ENCODE measurements around the gene GNG2.

The GNG2 gene

GRCh38 chr14:51938821-51939220, 78.4 kb downstream of the GNG2 start:
- no peak for TF ChIP-seq SIN3A (IDR thresholded peaks at IDR 0.05; ENCODE audit: borderline replicate concordance, insufficient read depth, low read length)
- TF ChIP-seq REST (IDR thresholded peaks at IDR 0.05; ENCODE audit: insufficient read depth in 1 of 2, low read depth in 2 of 2, low read length in 2 of 2): no peak
- no peak for TF ChIP-seq POLR2AphosphoS5 (IDR thresholded peaks at IDR 0.05; ENCODE audit: low read depth, low read length)
- TF ChIP-seq TAF1 (IDR thresholded peaks at IDR 0.05; ENCODE audit: borderline replicate concordance, insufficient read depth, low read length): no peak
- TF ChIP-seq FOXP2 (optimal IDR thresholded peaks at IDR 0.05; ENCODE audit: borderline replicate concordance, extremely low read depth, extremely low read length, insufficient read depth): no peak

DNA sequence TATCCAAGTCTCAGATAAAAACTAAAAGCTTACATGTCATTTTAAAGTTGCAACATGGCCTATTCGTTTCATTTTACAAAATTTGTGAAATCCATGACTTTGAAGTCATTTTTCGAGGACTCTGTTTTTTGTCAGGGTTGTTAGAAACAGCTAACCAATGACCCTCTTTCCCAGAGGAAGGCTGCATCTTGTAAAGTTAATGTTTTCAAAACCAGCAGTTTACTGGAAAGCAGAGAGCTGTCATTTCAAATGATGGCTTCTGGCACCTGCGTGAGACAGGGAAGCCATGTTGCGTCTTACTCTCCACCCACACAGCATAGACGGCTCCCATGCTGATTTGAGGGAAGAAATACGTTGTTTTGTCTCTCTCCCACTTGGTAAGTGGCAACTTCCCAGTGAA, 78.8 kb downstream of the GNG2 start:
- no peak for TF ChIP-seq SIN3A (IDR thresholded peaks at IDR 0.05; ENCODE audit: borderline replicate concordance, insufficient read depth, low read length)
- TF ChIP-seq FOXP2 (optimal IDR thresholded peaks at IDR 0.05; ENCODE audit: borderline replicate concordance, extremely low read depth, extremely low read length, insufficient read depth): no peak
- no peak for TF ChIP-seq TAF1 (IDR thresholded peaks at IDR 0.05; ENCODE audit: borderline replicate concordance, insufficient read depth, low read length)
- TF ChIP-seq POLR2AphosphoS5 (IDR thresholded peaks at IDR 0.05; ENCODE audit: low read depth, low read length): no peak

DNA sequence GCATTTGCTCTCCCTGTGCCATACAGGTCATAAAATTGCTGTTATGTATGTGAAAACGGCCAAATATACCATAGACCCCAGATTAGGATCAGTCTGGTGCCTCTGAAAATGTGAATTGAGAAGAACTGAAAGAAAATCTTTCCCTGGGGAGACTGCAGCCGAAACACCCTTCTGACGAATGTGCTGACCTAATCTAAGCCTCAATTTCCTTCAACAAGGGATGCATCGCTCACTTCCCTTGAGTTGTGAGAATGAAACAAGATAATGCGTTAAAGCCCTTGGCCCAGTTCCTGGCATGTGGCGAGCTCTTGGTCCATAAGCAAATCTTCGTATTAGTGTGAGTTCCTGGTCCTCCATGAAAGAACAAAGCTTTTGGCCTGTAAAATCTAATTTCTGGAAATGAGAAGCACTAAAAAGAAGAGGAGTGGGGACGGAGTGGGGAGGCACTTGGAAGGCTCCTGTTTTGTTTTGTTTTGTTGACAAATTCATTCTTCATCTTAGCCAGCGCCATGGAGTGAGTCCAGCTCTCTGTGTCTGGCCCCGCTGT, 79.4 kb downstream of the GNG2 start:
- no peak for TF ChIP-seq REST (IDR thresholded peaks at IDR 0.05; ENCODE audit: insufficient read depth in 1 of 2, low read depth in 2 of 2, low read length in 2 of 2)
- TF ChIP-seq POLR2AphosphoS5 (IDR thresholded peaks at IDR 0.05; ENCODE audit: low read depth, low read length): no peak
- TF ChIP-seq TAF1 (IDR thresholded peaks at IDR 0.05; ENCODE audit: borderline replicate concordance, insufficient read depth, low read length): no peak
- no peak for TF ChIP-seq SIN3A (IDR thresholded peaks at IDR 0.05; ENCODE audit: borderline replicate concordance, insufficient read depth, low read length)
- no peak for TF ChIP-seq FOXP2 (optimal IDR thresholded peaks at IDR 0.05; ENCODE audit: borderline replicate concordance, extremely low read depth, extremely low read length, insufficient read depth)

DNA sequence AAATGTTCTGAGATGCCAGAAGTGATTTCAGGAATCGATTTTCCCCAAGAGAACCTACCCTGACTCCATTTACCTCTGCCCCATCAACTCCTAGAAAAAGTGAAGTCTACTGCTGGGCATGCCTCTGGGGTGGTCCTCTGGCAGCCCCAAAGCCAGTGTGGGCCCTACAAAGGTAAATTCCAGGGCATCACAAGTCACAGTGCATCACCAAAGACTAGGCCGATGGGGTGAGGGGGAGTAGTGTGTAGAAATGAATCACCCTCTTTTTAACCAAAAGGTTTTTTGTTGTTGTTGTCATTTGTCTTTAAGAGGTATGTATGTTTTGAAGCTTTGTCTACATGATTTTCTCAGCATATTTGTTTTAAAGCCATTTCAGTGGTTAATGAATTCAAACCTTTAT, 82.6 kb downstream of the GNG2 start:
- TF ChIP-seq SIN3A (IDR thresholded peaks at IDR 0.05; ENCODE audit: borderline replicate concordance, insufficient read depth, low read length): no peak
- no peak for TF ChIP-seq POLR2AphosphoS5 (IDR thresholded peaks at IDR 0.05; ENCODE audit: low read depth, low read length)
- no peak for TF ChIP-seq TAF1 (IDR thresholded peaks at IDR 0.05; ENCODE audit: borderline replicate concordance, insufficient read depth, low read length)
- TF ChIP-seq FOXP2 (optimal IDR thresholded peaks at IDR 0.05; ENCODE audit: borderline replicate concordance, extremely low read depth, extremely low read length, insufficient read depth): no peak
- no peak for TF ChIP-seq REST (IDR thresholded peaks at IDR 0.05; ENCODE audit: insufficient read depth in 1 of 2, low read depth in 2 of 2, low read length in 2 of 2)

GRCh38 chr14:51950007-51950406, 89.6 kb downstream of the GNG2 start:
- no peak for TF ChIP-seq REST (IDR thresholded peaks at IDR 0.05; ENCODE audit: insufficient read depth in 1 of 2, low read depth in 2 of 2, low read length in 2 of 2)
